NCI-H1417 (cell line): ENCODE data around the gene TMPRSS4.

Source experiments
- DNase-seq, 3 experiments: peaks; one replicate each; lab custom pipeline; 2025; lab: John Stamatoyannopoulos, UW

Gene TMPRSS4

GRCh38 chr11:118153976-118154375 is 77.1 kb downstream of the TMPRSS4 start:
- no peak for DNase-seq

- no peak for DNase-seq
These were observed 77.8 kb downstream of the TMPRSS4 start for GRCh38 chr11:118154641-118155040.

GRCh38 chr11:118155776-118156530 is 79.1 kb downstream of the TMPRSS4 start:
- DNase-seq = peak in 1 of 3 experiments; percentile 60

- DNase-seq = peak in 2 of 3 experiments; percentile 65 to 77
These were observed 79.8 kb downstream of the TMPRSS4 start for GRCh38 chr11:118156531-118157185.

GRCh38 chr11:118157186-118157895 is 80.5 kb downstream of the TMPRSS4 start:
- no peak for DNase-seq

- DNase-seq = no peak
These were observed 84.9 kb downstream of the TMPRSS4 start for GRCh38 chr11:118161786-118162185.

- no peak for DNase-seq
These were observed 86.0 kb downstream of the TMPRSS4 start for GRCh38 chr11:118162846-118163245.

- no peak for DNase-seq
These were observed 86.6 kb downstream of the TMPRSS4 start for GRCh38 chr11:118163494-118163893.

GRCh38 chr11:118164885-118165284 is 88.0 kb downstream of the TMPRSS4 start:
- no peak for DNase-seq

- no peak for DNase-seq
These were observed 89.8 kb downstream of the TMPRSS4 start for GRCh38 chr11:118166641-118167040.

GRCh38 chr11:118167253-118167652 is 90.4 kb downstream of the TMPRSS4 start:
- no peak for DNase-seq

- DNase-seq = no peak
These were observed 91.0 kb downstream of the TMPRSS4 start for GRCh38 chr11:118167906-118168305.

GRCh38 chr11:118168316-118168715 is 91.4 kb downstream of the TMPRSS4 start:
- DNase-seq = no peak

GRCh38 chr11:118168751-118169150 is 91.9 kb downstream of the TMPRSS4 start:
- no peak for DNase-seq

- DNase-seq = no peak
These were observed 92.6 kb downstream of the TMPRSS4 start for GRCh38 chr11:118169300-118170140.

GRCh38 chr11:118170231-118170630 is 93.4 kb downstream of the TMPRSS4 start:
- no peak for DNase-seq

- DNase-seq = peak in 2 of 3 experiments; percentile 81 to 93
These were observed 94.0 kb downstream of the TMPRSS4 start for GRCh38 chr11:118170882-118171268.
